ENCODE results near the gene WDR17. TPM values are rescaled to one million over a fixed set of nuclear protein-coding genes. Genes with fewer than 3 reads are reported as not detected.

WDR17 gene
- total and polyA plus RNA-seq, 2 of the 13 experiments (the other 11 are each of a cell fraction or from before 2014, with no cell fraction given): not detected

GRCh38 chr4:176185051-176185450 is 119.4 kb downstream of the WDR17 start:
- intact Hi-C loops (cut with micrococcal nuclease; ENCODE audit: unreplicated experiment): no loop called here
- 0% methylated on average over 1 of the region's 1 CpG for WGBS (ENCODE audit: low lambda C conversion rate)
- TF ChIP-seq ZNF776 (CRISPR knock-in tag; IDR thresholded peaks at IDR 0.05): no peak
- no peak for TF ChIP-seq ERF (CRISPR knock-in tag; IDR thresholded peaks at IDR 0.05)
- no peak for TF ChIP-seq PRDM4 (CRISPR knock-in tag; IDR thresholded peaks at IDR 0.05; ENCODE audit: borderline replicate concordance)
- no peak for TF ChIP-seq HNRNPLL (IDR thresholded peaks at IDR 0.05; ENCODE audit: low read depth, low read length, poor library complexity, severe bottlenecking)
- TF ChIP-seq MXD4 (CRISPR knock-in tag; IDR thresholded peaks at IDR 0.05): no peak
- no peak for TF ChIP-seq ZNF33B (CRISPR knock-in tag; IDR thresholded peaks at IDR 0.05)
- no peak for TF ChIP-seq ELK4 (CRISPR knock-in tag; IDR thresholded peaks at IDR 0.05; ENCODE audit: borderline replicate concordance)
- no peak for TF ChIP-seq ZNF468 (CRISPR knock-in tag; IDR thresholded peaks at IDR 0.05)
- no peaks in the 10 kb centered on the region for H3K36me3 ChIP-seq (replicated peaks in 1 of 2; ENCODE audit: control insufficient read depth in 1 of 2, insufficient read depth in 2 of 2, low read length in 2 of 2)
- H3K9me3 ChIP-seq (ENCODE audit: low read length): no peaks in the 10 kb centered on the region
- no peak for DNase-seq (ENCODE audit: low spot score)
- H3K27ac ChIP-seq (ENCODE audit: extremely low read length, insufficient read depth, low read length): no peak overlapping the region
- FAIRE-seq: no peak
- BruUV-seq (replicated peaks): no TSS peak
- no peak for ATAC-seq
- H3K79me2 ChIP-seq (ENCODE audit: insufficient read depth, low read length): no peaks in the 10 kb centered on the region
- H3K27me3 ChIP-seq (ENCODE audit: control insufficient read depth in 1 of 2, insufficient read depth in 2 of 2, low read length in 2 of 2): 0 out of 5 replicates have a peak, but pooled peaks cover 0 to 2% of the 10 kb centered on the region in 2 experiments
- no peaks in the 10 kb centered on the region for H4K20me1 ChIP-seq (ENCODE audit: insufficient read depth, low read length)
- POLR2A ChIA-PET: no interaction called here
- no peak overlapping the region for H3K4me2 ChIP-seq (ENCODE audit: low read depth, low read length)
- no peaks in the 10 kb centered on the region for H3K4me1 ChIP-seq (ENCODE audit: insufficient read depth, low read length)
- H3K4me3 ChIP-seq (replicated peaks in 1 of 3; ENCODE audit: insufficient read depth in 1 of 3, low read depth in 2 of 3, low read length in 3 of 3): no peak overlapping the region
- in situ Hi-C loops (cut with HindIII; ENCODE audit: extremely low pct_ligation_motif_present, low pct_unique_long_range_greater_than_20kb): no loop called here
- H3K9ac ChIP-seq (ENCODE audit: insufficient read depth, low read depth, low read length): no peak overlapping the region
- CTCF ChIA-PET (ENCODE audit: low intra/inter-chr PET ratio, low total read pairs): no interaction called here
- no peak overlapping the region for H2AFZ ChIP-seq (ENCODE audit: low read length)
